B cell (primary cell): ENCODE data around the gene RNF175. TPM values are rescaled to one million over a fixed set of nuclear protein-coding genes. Genes with fewer than 3 reads are reported as not detected.
A peak's percentile ranks its signal among the peaks of the same experiment; 100 is the strongest.

Source experiments
- ATAC-seq: fragments of 200-7000 bp; cut with Tn5 transposase; one replicate; pipeline ENCODE4 v1.10.0; 2021; ENCODE audit warnings: low read depth, mild to moderate bottlenecking, moderate number of reproducible peaks, moderate library complexity
- CTCF ChIA-PET: fragments of 350-600 bp; sonication (Branson Sonifier 250); formaldehyde crosslinking; loops from one replicate; lab custom pipeline; 2021; ENCODE audit warnings: antibody characterized with exemption, inconsistent platforms; lab: Charles Lee
- POLR2A ChIA-PET: fragments of 350-600 bp; sonication (Branson Sonifier 250); formaldehyde crosslinking; loops from one replicate; lab custom pipeline; 2021; ENCODE audit warnings: antibody characterized with exemption; lab: Charles Lee
- DNase-seq: peaks from one replicate; pipeline ENCODE4 v3.0.0; 2013
- H2AFZ ChIP-seq: 2 replicates; pipeline ENCODE4 v1.6.1; 2012; ENCODE audit warnings: mild to moderate bottlenecking, low read depth, low read length; ENCODE audit not compliant: insufficient read depth, poor library complexity, severe bottlenecking
- H3K27ac ChIP-seq, 2 donors: 1 replicate in 1 of 2; 2 replicates in 1 of 2; pipeline ENCODE4 v1.5.1; 2012 to 2013; ENCODE audit warnings: low read length in 2 of 2, mild to moderate bottlenecking in 2 of 2, moderate library complexity in 1 of 2
- H3K27me3 ChIP-seq, 4 experiments: fragments of 200-600 bp in 1 of 4; sonication (generic) in 1 of 4; replicated peaks in 1 of 4; 1 replicate in 2 of 4; 2 replicates in 2 of 4; pipeline versions ENCODE4 v1.6.1 to v1.7.0; 2013 to 2016; ENCODE audit warnings: low read length in 3 of 4, mild to moderate bottlenecking in 2 of 4, mixed read lengths in 1 of 4, moderate library complexity in 1 of 4; ENCODE audit not compliant: insufficient read depth in 4 of 4, control insufficient read depth in 3 of 4; ENCODE audit errors: control extremely low read depth in 1 of 4
- H3K36me3 ChIP-seq, 2 experiments: replicated peaks in 1 of 2; 1 replicate in 1 of 2; 2 replicates in 1 of 2; pipeline versions ENCODE4 v1.6.1 to v1.7.1; 2013; ENCODE audit warnings: low read length in 1 of 2; ENCODE audit not compliant: insufficient read depth in 2 of 2, control insufficient read depth in 1 of 2; ENCODE audit errors: control extremely low read depth in 1 of 2, extremely low read depth in 1 of 2
- H3K4me1 ChIP-seq, 2 donors: fragments of 200-600 bp in 1 of 2; sonication (generic) in 1 of 2; 1 replicate in 1 of 2; 2 replicates in 1 of 2; pipeline versions ENCODE4 v1.5.1 to v1.6.1; 2013 to 2017; ENCODE audit warnings: low read length in 2 of 2; ENCODE audit not compliant: control insufficient read depth in 2 of 2, insufficient read depth in 2 of 2
- H3K4me2 ChIP-seq: replicated peaks from 2 replicates; pipeline ENCODE3; 2012; ENCODE audit warnings: mild to moderate bottlenecking, low read depth, low read length; ENCODE audit not compliant: poor library complexity, severe bottlenecking
- H3K4me3 ChIP-seq, 5 experiments: fragments of 200-600 bp in 1 of 5; sonication (generic) in 1 of 5; 1 replicate in 3 of 5; 2 replicates in 2 of 5; pipeline versions ENCODE4 v1.5.1 to v1.7.0; 2011 to 2016; ENCODE audit warnings: low read length in 4 of 5, mild to moderate bottlenecking in 4 of 5, low read depth in 2 of 5, control low read depth in 1 of 5, moderate library complexity in 1 of 5; ENCODE audit not compliant: insufficient read depth in 1 of 5; ENCODE audit errors: control extremely low read depth in 1 of 5, extremely low read depth in 1 of 5
- H3K79me2 ChIP-seq: fragments of 200-600 bp; sonication (generic); one replicate; pipeline ENCODE4 v1.6.0; 2016; ENCODE audit warnings: low read length; ENCODE audit not compliant: control insufficient read depth, insufficient read depth
- H3K9ac ChIP-seq: fragments of 200-600 bp; sonication (generic); 2 replicates; pipeline ENCODE4 v1.6.1; 2017; ENCODE audit warnings: mild to moderate bottlenecking, low read length, moderate library complexity
- H3K9me3 ChIP-seq, 3 donors: one replicate each; pipeline versions ENCODE4 v1.6.1 to v1.7.1; 2013; ENCODE audit warnings: low read length in 2 of 3; ENCODE audit not compliant: control insufficient read depth in 2 of 3, insufficient read depth in 1 of 3; ENCODE audit errors: control extremely low read depth in 1 of 3
- H4K20me1 ChIP-seq: 2 replicates; pipeline ENCODE4 v1.6.0; 2012; ENCODE audit warnings: mild to moderate bottlenecking, low read length; ENCODE audit not compliant: insufficient read depth, control insufficient read depth, poor library complexity, severe bottlenecking
- H3K27ac Mint-ChIP-seq: one replicate; pipeline ENCODE4 v1.8.0; 2021; ENCODE audit warnings: mixed read lengths
- H3K27me3 Mint-ChIP-seq: one replicate; pipeline ENCODE4 v1.8.0; 2021; ENCODE audit warnings: mixed read lengths
- H3K4me1 Mint-ChIP-seq: one replicate; pipeline ENCODE4 v1.8.0; 2021; ENCODE audit warnings: mixed read lengths
- H3K4me3 Mint-ChIP-seq: one replicate; pipeline ENCODE4 v1.8.0; 2021; ENCODE audit warnings: mixed read lengths
- H3K9me3 Mint-ChIP-seq: one replicate; pipeline ENCODE4 v1.8.0; 2022; ENCODE audit warnings: mixed read lengths; ENCODE audit not compliant: insufficient read depth
- CTCF ChIP-seq: fragments of 200-600 bp; IDR thresholded peaks from one replicate; pipeline ENCODE4 v1.8.0; 2022; ENCODE audit warnings: antibody characterized with exemption, mild to moderate bottlenecking
- EZH2 ChIP-seq: IDR thresholded peaks from 2 replicates; pipeline ENCODE4 v1.6.1; 2012; ENCODE audit warnings: borderline replicate concordance, low read depth, mild to moderate bottlenecking, moderate library complexity, low read length; ENCODE audit not compliant: insufficient read depth, poor library complexity, severe bottlenecking
- WGBS: methylation state at CpG from one replicate; pipeline ENCODE4 v1.1.5; 2013; ENCODE audit warnings: missing lambda C conversion rate; ENCODE audit not compliant: insufficient coverage; 5-methylcytosine and 5-hydroxymethylcytosine counted together
- intact Hi-C: fragments of 100-400 bp; cut with micrococcal nuclease; formaldehyde crosslinking; loops from one replicate; pipeline ENCODE4 v1.10.0; 2022
- polyA plus RNA-seq: library from polyadenylated mRNA; depleted of rRNA; stranded (reverse); fragments of >200 nt; gene quantifications from 2 replicates; pipeline ENCODE4 v1.2.3, GENCODE V29; 2012
- total RNA-seq, 2 donors: library from RNA; stranded (reverse); fragments of 120-200 nt in 1 of 2; gene quantifications; 1 replicate in 1 of 2; 2 replicates in 1 of 2; pipeline versions ENCODE4 v1.2.3 to v1.2.4, GENCODE V29; 2013 to 2022

The RNF175 gene
- total and polyA plus RNA-seq, 2 donors (not counting 1 experiment from before 2014, with no cell fraction given): not detected

- POLR2A ChIA-PET: no interaction called here
- peak overlapping the region; percentile 36 for H2AFZ ChIP-seq
- ATAC-seq (no peak), DNase-seq (peak; percentile 41)
- 29% methylated on average over 13 of the region's 28 CpGs for WGBS
- H3K27ac ChIP-seq: no peak overlapping the region
- H3K27me3 ChIP-seq: peaks cover 0 to 78% (median 59%) of the 10 kb centered on the region in 4 experiments
- no peaks in the 10 kb centered on the region for H3K36me3 ChIP-seq
- H3K4me3 ChIP-seq: peak overlapping the region in 1 of 5 experiments; percentile 56
- no peaks in the 10 kb centered on the region for H3K9me3 Mint-ChIP-seq
- peak overlapping the region; percentile 28 for H3K9ac ChIP-seq
- peaks cover 46% of the 10 kb centered on the region for H3K4me1 Mint-ChIP-seq
- no peak for TF ChIP-seq EZH2
- no peak for TF ChIP-seq CTCF
- H3K79me2 ChIP-seq: no peaks in the 10 kb centered on the region
- intact Hi-C loops: no loop called here
- H3K4me1 ChIP-seq: peaks cover 46 to 50% of the 10 kb centered on the region in 2 donors
- peak overlapping the region; percentile 65 for H3K4me3 Mint-ChIP-seq
- peaks cover 81% of the 10 kb centered on the region for H3K27me3 Mint-ChIP-seq
- peak overlapping the region; percentile 79 for H3K4me2 ChIP-seq
- CTCF ChIA-PET: no interaction called here
- H3K27ac Mint-ChIP-seq: no peak overlapping the region
- no peaks in the 10 kb centered on the region for H4K20me1 ChIP-seq
- H3K9me3 ChIP-seq: peaks cover 0 to 4% (median 0%) of the 10 kb centered on the region in 3 donors
Observed at GRCh38 chr4:153789741-153790499, 30.1 kb upstream of the RNF175 start.
